Neural progenitor cell (in vitro differentiated cells): ENCODE data around the gene FAAP24. TPM values are rescaled to one million over a fixed set of nuclear protein-coding genes. Genes with fewer than 3 reads are reported as not detected.
A peak's percentile ranks its signal among the peaks of the same experiment; 100 is the strongest.

Source experiments
- DNase-seq: peaks from one replicate; pipeline ENCODE4 v3.0.0-alpha.2; 2016; ENCODE audit warnings: low spot score
- H2AFZ ChIP-seq: fragments of 200-600 bp; sonication (generic); replicated peaks from 2 replicates; pipeline ENCODE4 v1.6.1; 2016; ENCODE audit warnings: antibody characterized with exemption
- H3F3A ChIP-seq: fragments of 200-600 bp; sonication (generic); 2 replicates; pipeline ENCODE4 v1.6.1; 2016; ENCODE audit warnings: antibody characterized with exemption, low read depth
- H3K27ac ChIP-seq: fragments of 200-600 bp; sonication (generic); 2 replicates; pipeline ENCODE4 v1.5.1; 2016; ENCODE audit warnings: mild to moderate bottlenecking
- H3K27me3 ChIP-seq: fragments of 200-600 bp; sonication (generic); 2 replicates; pipeline ENCODE4 v1.6.1; 2016; ENCODE audit warnings: mild to moderate bottlenecking, moderate library complexity
- H3K36me3 ChIP-seq: fragments of 200-600 bp; sonication (generic); 2 replicates; pipeline ENCODE4 v1.5.1; 2016
- H3K4me1 ChIP-seq: fragments of 200-600 bp; sonication (generic); 2 replicates; pipeline ENCODE4 v1.6.1; 2016; ENCODE audit warnings: mixed run types
- H3K4me2 ChIP-seq: fragments of 200-600 bp; sonication (generic); 2 replicates; pipeline ENCODE4 v1.6.1; 2016
- H3K4me3 ChIP-seq: fragments of 200-600 bp; sonication (generic); 2 replicates; pipeline ENCODE4 v1.5.1; 2016
- H3K79me2 ChIP-seq: fragments of 200-600 bp; sonication (generic); 2 replicates; pipeline ENCODE4 v1.6.1; 2016; ENCODE audit warnings: low read depth
- H3K9ac ChIP-seq: fragments of 200-600 bp; sonication (generic); 2 replicates; pipeline ENCODE4 v1.6.1; 2016
- H3K9me3 ChIP-seq: fragments of 200-600 bp; sonication (generic); 2 replicates; pipeline ENCODE4 v1.5.1; 2016; ENCODE audit warnings: low read depth
- H4K20me1 ChIP-seq: fragments of 200-600 bp; sonication (generic); 2 replicates; pipeline ENCODE4 v1.6.1; 2016; ENCODE audit warnings: low read depth
- H3K27ac Mint-ChIP-seq: 3 replicates; pipeline ENCODE4 v1.8.0; 2021; ENCODE audit warnings: mixed read lengths
- H3K27me3 Mint-ChIP-seq: 2 replicates; pipeline ENCODE4 v1.8.0; 2022; ENCODE audit warnings: low read depth, mild to moderate bottlenecking, inconsistent platforms, moderate library complexity, mixed read lengths; ENCODE audit not compliant: insufficient read depth
- H3K36me3 Mint-ChIP-seq: 3 replicates; pipeline ENCODE4 v1.8.0; 2021; ENCODE audit warnings: mixed read lengths
- H3K4me1 Mint-ChIP-seq: 3 replicates; pipeline ENCODE4 v1.8.0; 2021; ENCODE audit warnings: mixed read lengths
- H3K4me3 Mint-ChIP-seq: 3 replicates; pipeline ENCODE4 v1.8.0; 2021; ENCODE audit warnings: mild to moderate bottlenecking, moderate library complexity, mixed read lengths
- H3K9me3 Mint-ChIP-seq: 3 replicates; pipeline ENCODE4 v1.8.0; 2020; ENCODE audit warnings: mixed read lengths
- CTCF ChIP-seq: fragments of 200-600 bp; sonication (generic); IDR thresholded peaks from 2 replicates; pipeline ENCODE4 v1.5.1; 2017; ENCODE audit warnings: antibody characterized with exemption, mild to moderate bottlenecking
- EZH2 ChIP-seq: fragments of 200-600 bp; sonication (generic); IDR thresholded peaks from 2 replicates; pipeline ENCODE4 v1.6.1; 2017; ENCODE audit warnings: antibody characterized with exemption, mild to moderate bottlenecking, moderate library complexity
- EZH2phosphoT487 ChIP-seq: fragments of 200-600 bp; sonication (generic); IDR thresholded peaks from 2 replicates; pipeline ENCODE4 v1.6.1; 2017; ENCODE audit warnings: antibody characterized with exemption
- total RNA-seq: library from RNA; depleted of rRNA; stranded (reverse); fragments of >200 nt; gene quantifications from 2 replicates; pipeline ENCODE4 v1.2.3, GENCODE V29; 2015; ENCODE audit warnings: low replicate concordance

Gene FAAP24
- total RNA-seq = 2.7 and 4.4 TPM in 2 replicates

- Histone ChIP-seq H3K9me3 (no peaks in the 10 kb centered on the region), H3K79me2 (peaks cover 25% of the 10 kb centered on the region), H4K20me1 (peaks cover 13% of the 10 kb centered on the region), H3K27ac (no peak within 1 kb of the TSS), H3K27me3 (no peaks in the 10 kb centered on the region), H3K4me2 (peak within 1 kb of the TSS; percentile 97), H3K36me3 (no peaks in the 10 kb centered on the region), H3K9ac (peak within 1 kb of the TSS; percentile 70), H3F3A (peaks cover 15% of the 10 kb centered on the region), H3K4me1 (no peaks in the 10 kb centered on the region), H3K4me3 (peak within 1 kb of the TSS; percentile 87), H2AFZ (peak within 1 kb of the TSS; percentile 74)
- DNase-seq = peak; percentile 99
- Mint-ChIP-seq H3K27ac (peak within 1 kb of the TSS; percentile 94), H3K27me3 (peaks cover 2% of the 10 kb centered on the region), H3K4me1 (peaks cover 13% of the 10 kb centered on the region), H3K4me3 (peak within 1 kb of the TSS; percentile 100), H3K36me3 (peaks cover 6% of the 10 kb centered on the region), H3K9me3 (no peaks in the 10 kb centered on the region)
- TF ChIP-seq EZH2phosphoT487 = no peak
- TF ChIP-seq CTCF = no peak
- no peak for TF ChIP-seq EZH2
These were observed at the start of gene FAAP24, which contains the start of gene CEP89 for GRCh38 chr19:32971715-32972540. FAAP24 (plus strand) TSS chr19:32972242; CDS start chr19:32973197, 955 bp downstream. CEP89 (minus strand) TSS chr19:32971958; CDS start chr19:32971874, 84 bp downstream.

- no peak overlapping the region for H3K27ac Mint-ChIP-seq
These were observed 47.8 kb upstream of the FAAP24 start for GRCh38 chr19:32924200-32924599.

GRCh38 chr19:32928806-32929205, 43.2 kb upstream of the FAAP24 start:
- Mint-ChIP-seq H3K27ac (no peak overlapping the region), H3K9me3 (peaks cover 5% of the 10 kb centered on the region), H3K4me3 (no peak overlapping the region), H3K27me3 (no peaks in the 10 kb centered on the region), H3K36me3 (peaks cover 39% of the 10 kb centered on the region), H3K4me1 (no peaks in the 10 kb centered on the region)
- no peaks in the 10 kb centered on the region for H3K79me2 ChIP-seq
- H3K4me2 ChIP-seq = no peak overlapping the region
- TF ChIP-seq CTCF (no peak), EZH2 (no peak), EZH2phosphoT487 (no peak)
- H3K4me1 ChIP-seq = no peaks in the 10 kb centered on the region
- H3K9ac ChIP-seq = no peak overlapping the region
- H3K27ac ChIP-seq = no peak overlapping the region
- peaks cover 4% of the 10 kb centered on the region for H3K36me3 ChIP-seq
- no peaks in the 10 kb centered on the region for H3K27me3 ChIP-seq
- DNase-seq = no peak
- no peaks in the 10 kb centered on the region for H4K20me1 ChIP-seq
- no peaks in the 10 kb centered on the region for H3K9me3 ChIP-seq
- H3F3A ChIP-seq = no peaks in the 10 kb centered on the region
- H2AFZ ChIP-seq = no peak overlapping the region
- H3K4me3 ChIP-seq = no peak overlapping the region

More at GRCh38 chr19:32924200-32924599, 47.8 kb upstream of the FAAP24 start:
- H3K9ac ChIP-seq = no peak overlapping the region
- peaks cover 26% of the 10 kb centered on the region for H3K36me3 Mint-ChIP-seq
- H3K4me2 ChIP-seq = no peak overlapping the region
- no peaks in the 10 kb centered on the region for H3K36me3 ChIP-seq
- DNase-seq = no peak
- no peaks in the 10 kb centered on the region for H3K9me3 ChIP-seq
- H4K20me1 ChIP-seq = no peaks in the 10 kb centered on the region
- no peak overlapping the region for H3K4me3 Mint-ChIP-seq
- no peaks in the 10 kb centered on the region for H3F3A ChIP-seq
- H3K4me1 Mint-ChIP-seq = no peaks in the 10 kb centered on the region
- H3K4me1 ChIP-seq = no peaks in the 10 kb centered on the region
- H3K27ac ChIP-seq = no peak overlapping the region
- H3K79me2 ChIP-seq = no peaks in the 10 kb centered on the region
- H3K27me3 Mint-ChIP-seq = peaks cover 4% of the 10 kb centered on the region
- peaks cover 5% of the 10 kb centered on the region for H3K9me3 Mint-ChIP-seq
- TF ChIP-seq EZH2 (no peak), EZH2phosphoT487 (no peak), CTCF (no peak)
- H2AFZ ChIP-seq = no peak overlapping the region
- H3K27me3 ChIP-seq = no peaks in the 10 kb centered on the region
- H3K4me3 ChIP-seq = no peak overlapping the region
